ENCODE results near the gene PRM3.
A peak's percentile ranks its signal among the peaks of the same experiment; 100 is the strongest.

The PRM3 gene

DNA sequence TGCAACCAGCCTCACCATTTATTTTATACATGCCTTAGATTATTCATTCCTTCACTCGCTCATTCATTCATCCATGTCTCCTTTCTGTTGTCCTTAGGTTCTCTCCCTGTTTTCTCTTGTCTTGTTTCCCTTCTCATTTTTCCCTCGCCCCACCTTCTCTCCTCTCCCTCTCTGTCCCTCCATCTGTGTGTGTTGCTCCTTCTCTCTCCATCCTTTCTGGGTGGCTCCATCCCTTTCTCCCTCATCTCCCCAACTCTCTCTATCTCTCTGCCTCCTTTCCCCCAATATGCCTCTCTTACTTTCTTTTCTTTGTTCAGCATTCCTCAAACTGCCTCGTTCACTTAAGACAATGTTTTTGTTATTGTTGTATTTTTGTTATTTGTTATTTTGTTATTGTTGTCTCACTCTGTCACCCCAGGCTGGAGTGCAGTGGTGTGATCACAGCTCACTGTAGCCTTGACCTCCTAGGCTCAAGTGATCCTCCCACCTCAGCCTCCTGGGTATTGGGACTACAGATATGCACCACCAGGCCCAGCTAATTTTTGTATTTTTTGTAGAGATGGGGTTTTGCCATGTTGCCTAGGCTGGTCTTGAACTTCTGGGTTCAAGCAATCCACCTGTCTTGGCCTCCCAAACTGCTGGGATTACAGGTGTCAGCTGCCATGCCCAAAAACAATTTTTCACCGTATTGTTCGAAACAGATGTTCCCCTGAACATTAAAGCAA, 31.8 kb downstream of the PRM3 start:
- TF ChIP-seq ZNF384 (IDR thresholded peaks at IDR 0.05), result no peak
- no peak for TF ChIP-seq FOXK2 (IDR thresholded peaks at IDR 0.05)
- TF ChIP-seq TARDBP (IDR thresholded peaks at IDR 0.05), result no peak
- no peak for TF ChIP-seq SUZ12 (IDR thresholded peaks at IDR 0.05)
- TF ChIP-seq CTBP1 (IDR thresholded peaks at IDR 0.05; ENCODE audit: borderline replicate concordance), result no peak
- no peak for TF ChIP-seq LEF1 (IDR thresholded peaks at IDR 0.05; ENCODE audit: borderline replicate concordance)
- no peak for TF ChIP-seq NFRKB (IDR thresholded peaks at IDR 0.05)
- TF ChIP-seq FOXM1 (IDR thresholded peaks at IDR 0.05; ENCODE audit: borderline replicate concordance), result no peak
- no peak for TF ChIP-seq ARNT (IDR thresholded peaks at IDR 0.05)
- TF ChIP-seq FOXA1 (IDR thresholded peaks at IDR 0.05), result no peak
- no peak for TF ChIP-seq HDGF (IDR thresholded peaks at IDR 0.05; ENCODE audit: borderline replicate concordance)
- TF ChIP-seq, protein P1, sequence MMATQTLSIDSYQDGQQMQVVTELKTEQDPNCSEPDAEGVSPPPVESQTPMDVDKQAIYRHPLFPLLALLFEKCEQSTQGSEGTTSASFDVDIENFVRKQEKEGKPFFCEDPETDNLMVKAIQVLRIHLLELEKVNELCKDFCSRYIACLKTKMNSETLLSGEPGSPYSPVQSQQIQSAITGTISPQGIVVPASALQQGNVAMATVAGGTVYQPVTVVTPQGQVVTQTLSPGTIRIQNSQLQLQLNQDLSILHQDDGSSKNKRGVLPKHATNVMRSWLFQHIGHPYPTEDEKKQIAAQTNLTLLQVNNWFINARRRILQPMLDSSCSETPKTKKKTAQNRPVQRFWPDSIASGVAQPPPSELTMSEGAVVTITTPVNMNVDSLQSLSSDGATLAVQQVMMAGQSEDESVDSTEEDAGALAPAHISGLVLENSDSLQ (IDR thresholded peaks at IDR 0.05), result no peak
- ChIA-PET POLR2A (no interaction called here), CTCF (no interaction called here)
- DNase-seq (ENCODE audit: extremely low spot score), result no peak

DNA sequence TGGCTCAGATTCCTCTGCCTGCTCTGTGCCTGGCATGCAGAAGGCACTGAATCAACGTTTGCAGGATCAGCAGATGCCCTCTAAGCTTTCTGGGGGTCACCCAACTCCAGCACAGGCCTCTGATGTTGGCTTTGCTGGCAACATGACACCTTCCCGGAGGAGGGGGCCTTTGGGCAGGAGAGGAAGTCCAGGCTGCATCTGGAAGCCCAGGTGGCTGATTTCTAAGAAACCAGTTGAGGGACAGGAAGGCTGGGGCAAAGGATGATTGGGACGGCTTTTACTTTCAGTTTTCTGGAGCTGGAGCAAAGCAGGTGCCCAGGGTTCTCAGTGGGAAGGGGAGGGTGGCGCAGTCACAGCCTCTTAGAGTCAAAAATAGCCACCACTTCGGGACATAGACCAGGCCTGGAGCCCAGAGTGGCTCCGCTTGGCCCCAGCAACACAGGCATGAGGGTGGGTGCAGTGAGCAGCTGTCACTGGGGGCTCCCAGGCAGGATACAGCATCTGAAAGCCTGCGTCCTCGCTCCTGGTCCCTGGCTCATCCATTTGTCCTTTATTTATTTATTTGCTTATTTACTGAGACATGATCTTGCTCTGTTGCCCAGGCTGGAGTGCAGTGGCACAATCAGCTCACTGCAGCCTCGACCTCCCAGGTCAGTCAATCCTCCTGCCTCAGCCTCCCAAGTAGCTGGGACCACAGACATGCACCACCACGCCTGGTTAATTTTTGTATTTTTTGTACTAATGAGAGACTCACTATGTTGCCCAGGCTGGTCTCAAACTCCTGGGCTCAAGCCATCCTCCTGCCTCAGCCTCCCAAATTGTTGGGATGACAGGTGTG, 32.6 kb downstream of the PRM3 start:
- CTCF ChIA-PET, result no interaction called here
- POLR2A ChIA-PET, result no interaction called here
- TF ChIP-seq FOXM1 (IDR thresholded peaks at IDR 0.05; ENCODE audit: borderline replicate concordance), result no peak
- TF ChIP-seq SP1 (IDR thresholded peaks at IDR 0.05), result no peak
- no peak for TF ChIP-seq FOXK2 (IDR thresholded peaks at IDR 0.05)
- DNase-seq (ENCODE audit: extremely low spot score), result no peak

DNA sequence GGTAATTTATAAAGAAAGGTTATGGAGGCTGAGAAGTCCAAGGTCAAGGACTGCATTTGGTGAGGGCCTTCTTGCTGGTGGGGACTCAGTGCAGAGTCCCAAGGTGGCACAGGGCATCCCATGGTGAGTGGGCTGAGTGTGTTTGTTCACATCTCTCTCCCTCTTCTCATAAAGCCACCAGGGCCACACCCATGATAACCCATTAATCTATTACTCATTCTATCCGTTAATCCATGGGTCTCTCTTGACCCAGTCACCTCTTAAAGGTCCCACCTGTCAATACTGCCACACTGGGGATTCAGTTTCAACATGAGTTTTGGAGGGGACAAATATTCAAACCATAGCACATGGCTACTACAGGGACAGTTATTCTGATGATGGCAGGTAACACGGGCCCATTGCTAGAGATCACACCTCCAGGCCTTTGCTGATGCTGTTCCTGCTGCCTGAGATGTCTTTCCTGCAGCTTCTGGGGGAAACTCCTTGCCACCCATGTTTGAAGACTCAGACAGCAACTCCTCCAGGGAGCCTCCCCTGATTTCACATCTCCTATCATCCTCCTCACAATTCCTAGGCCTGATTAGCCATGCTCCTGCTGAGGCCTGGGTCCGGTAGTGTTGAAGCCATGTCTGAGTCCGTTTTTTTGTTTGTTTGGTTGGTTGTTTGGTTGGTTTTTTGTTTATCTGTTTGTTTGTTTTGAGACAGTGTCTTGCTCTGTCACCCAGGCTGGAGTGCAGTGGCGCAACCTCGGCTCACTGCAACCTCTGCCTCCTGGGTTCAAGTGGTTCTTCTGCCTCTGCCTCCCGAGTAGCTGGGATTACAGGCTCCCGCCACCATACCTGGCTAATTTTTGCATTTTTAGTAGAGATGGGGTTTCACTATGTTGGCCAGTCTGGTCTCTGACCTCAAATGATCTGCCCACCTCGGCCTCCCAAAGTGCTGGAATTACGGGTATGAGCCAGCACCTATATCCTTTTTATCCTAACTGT, 33.5 kb downstream of the PRM3 start:
- CTCF ChIA-PET, result no interaction called here
- no peak for DNase-seq (ENCODE audit: extremely low spot score)
- TF ChIP-seq FOXK2 (IDR thresholded peaks at IDR 0.05), result no peak
- TF ChIP-seq LEF1 (IDR thresholded peaks at IDR 0.05; ENCODE audit: borderline replicate concordance), result no peak
- no peak for TF ChIP-seq SUZ12 (IDR thresholded peaks at IDR 0.05)
- no peak for TF ChIP-seq TARDBP (IDR thresholded peaks at IDR 0.05)
- no peak for TF ChIP-seq SP1 (IDR thresholded peaks at IDR 0.05)
- no peak for TF ChIP-seq FOXM1 (IDR thresholded peaks at IDR 0.05; ENCODE audit: borderline replicate concordance)
- no peak for TF ChIP-seq ARNT (IDR thresholded peaks at IDR 0.05)
- TF ChIP-seq BHLHE40 (IDR thresholded peaks at IDR 0.05; ENCODE audit: borderline replicate concordance), result no peak
- no peak for TF ChIP-seq ZNF384 (IDR thresholded peaks at IDR 0.05)
- POLR2A ChIA-PET, result no interaction called here

DNA sequence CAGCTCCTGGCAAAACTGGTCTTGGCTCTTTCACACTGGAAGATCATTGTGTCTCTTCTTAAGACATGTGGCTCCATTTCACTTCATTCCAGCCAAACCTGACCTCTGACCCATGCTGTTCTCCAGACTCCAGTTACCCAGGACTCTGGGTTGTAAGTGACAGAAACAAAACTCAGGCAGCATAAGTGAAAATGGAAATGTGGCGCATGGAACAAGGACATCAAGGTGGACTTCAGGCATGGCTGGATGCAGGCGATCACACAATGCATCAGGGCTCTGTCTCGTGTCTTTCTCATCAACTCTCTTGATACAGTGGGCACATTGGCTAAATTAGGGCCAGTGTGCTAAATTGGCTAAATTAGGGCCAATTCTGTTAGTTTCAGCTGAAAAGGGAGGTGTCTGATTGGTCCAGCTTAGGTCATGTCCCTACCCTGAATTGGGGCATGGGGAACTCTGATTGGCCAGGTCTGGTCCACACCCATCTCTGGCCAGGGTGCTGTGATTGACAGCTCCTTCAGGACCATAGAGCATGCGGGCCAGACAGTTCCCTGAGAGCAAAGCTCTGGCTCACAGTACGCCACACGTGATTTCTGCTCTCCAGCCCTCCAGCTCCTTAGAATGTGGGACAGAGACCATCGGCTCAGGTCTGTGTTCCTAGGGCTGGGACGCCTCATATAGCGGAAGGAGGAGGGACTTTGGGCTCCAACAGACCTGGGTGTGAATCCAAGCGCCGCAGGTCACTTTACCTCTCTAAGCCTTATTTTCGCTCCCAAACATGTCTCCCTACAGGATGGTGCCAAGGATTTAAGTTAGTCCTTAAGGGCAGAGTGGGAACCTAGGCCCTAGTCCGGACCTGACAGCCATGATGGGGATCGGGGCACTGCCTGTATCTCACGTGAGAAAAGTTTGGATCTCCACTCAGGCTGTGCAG, 34.9 kb downstream of the PRM3 start:
- ChIA-PET POLR2A (no interaction called here), CTCF (no interaction called here)
- DNase-seq (ENCODE audit: extremely low spot score), result no peak
- TF ChIP-seq SP1 (IDR thresholded peaks at IDR 0.05) (no peak), SUZ12 (IDR thresholded peaks at IDR 0.05) (no peak), HDGF (IDR thresholded peaks at IDR 0.05; ENCODE audit: borderline replicate concordance) (no peak), ELF4 (IDR thresholded peaks at IDR 0.05) (no peak), NFRKB (IDR thresholded peaks at IDR 0.05) (no peak)
- TF ChIP-seq, protein P1 (IDR thresholded peaks at IDR 0.05), result peak; percentile 84

- no peak for DNase-seq (ENCODE audit: extremely low spot score)
- CTCF ChIA-PET, result interaction anchor here (0.7 kb wide), 1 partner anchor 441 kb away, joined by 3 read pairs; no protein-coding TSS in a partner anchor
- TF ChIP-seq FOXK2 (IDR thresholded peaks at IDR 0.05), result no peak
- no peak for TF ChIP-seq ELF4 (IDR thresholded peaks at IDR 0.05)
- TF ChIP-seq SP1 (IDR thresholded peaks at IDR 0.05), result no peak
- TF ChIP-seq HDGF (IDR thresholded peaks at IDR 0.05; ENCODE audit: borderline replicate concordance), result no peak
- TF ChIP-seq, protein P1 (IDR thresholded peaks at IDR 0.05), result no peak
- no peak for TF ChIP-seq FOXA1 (IDR thresholded peaks at IDR 0.05)
- TF ChIP-seq LEF1 (IDR thresholded peaks at IDR 0.05; ENCODE audit: borderline replicate concordance), result no peak
- no peak for TF ChIP-seq BHLHE40 (IDR thresholded peaks at IDR 0.05; ENCODE audit: borderline replicate concordance)
- TF ChIP-seq SUZ12 (IDR thresholded peaks at IDR 0.05), result no peak
- no peak for TF ChIP-seq ZNF384 (IDR thresholded peaks at IDR 0.05)
- TF ChIP-seq FOXM1 (IDR thresholded peaks at IDR 0.05; ENCODE audit: borderline replicate concordance), result no peak
- TF ChIP-seq CTBP1 (IDR thresholded peaks at IDR 0.05; ENCODE audit: borderline replicate concordance), result no peak
- TF ChIP-seq NFRKB (IDR thresholded peaks at IDR 0.05), result no peak
- TF ChIP-seq L3MBTL2 (conservative IDR thresholded peaks at IDR 0.05), result no peak
- POLR2A ChIA-PET, result no interaction called here
Measured at GRCh38 chr16:11236461-11237254, 36.8 kb downstream of the PRM3 start.
